HK-2 (cell line): ENCODE results near the gene CDK2AP2.
"Not testable (repeated sequence)": the region's sequence is repeated elsewhere in the genome, so short reads cannot be mapped to it uniquely, and the experiment has no call there.

Experiments
- DNase-seq: peaks from one replicate; pipeline ENCODE4 v3.0.0-alpha.2; 2018; ENCODE audit not compliant: unreplicated experiment

The CDK2AP2 gene, protein sequence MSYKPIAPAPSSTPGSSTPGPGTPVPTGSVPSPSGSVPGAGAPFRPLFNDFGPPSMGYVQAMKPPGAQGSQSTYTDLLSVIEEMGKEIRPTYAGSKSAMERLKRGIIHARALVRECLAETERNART

DNA sequence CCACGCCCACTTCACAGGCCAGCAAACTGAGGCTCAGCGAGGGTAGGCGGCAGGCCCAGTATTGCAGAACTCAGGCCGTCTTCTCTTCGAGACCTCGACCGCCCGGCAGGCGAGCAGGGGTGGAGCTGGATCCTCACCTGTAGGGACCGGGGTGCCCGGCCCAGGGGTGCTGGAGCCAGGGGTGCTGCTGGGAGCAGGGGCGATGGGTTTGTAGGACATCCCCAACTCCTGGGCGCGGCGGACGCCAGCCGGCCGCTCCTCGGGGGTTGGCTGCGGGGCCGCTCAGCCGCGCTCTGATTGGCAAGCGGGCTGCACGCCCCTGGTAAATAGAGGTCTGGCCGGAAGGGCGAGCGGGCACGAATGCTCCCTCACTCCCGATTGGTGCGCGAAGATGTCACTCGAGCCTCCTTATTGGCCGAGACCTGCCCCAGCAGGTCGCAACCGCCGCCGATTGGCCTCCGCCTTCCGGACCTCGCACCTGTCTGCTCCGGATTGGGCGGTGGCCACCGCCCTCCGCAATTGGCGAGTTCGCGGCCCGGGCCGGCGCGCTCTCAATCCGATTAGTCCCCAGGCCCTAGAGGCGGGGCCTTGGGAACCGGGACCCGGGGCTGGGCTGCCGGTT is at the start of gene CDK2AP2:
Gene CDK2AP2, minus strand, starts transcription at position 299 of the 622 bp plus-strand sequence. Its CDS starts 80 bp downstream, at position 219.
- peak; percentile 97 for DNase-seq

DNA sequence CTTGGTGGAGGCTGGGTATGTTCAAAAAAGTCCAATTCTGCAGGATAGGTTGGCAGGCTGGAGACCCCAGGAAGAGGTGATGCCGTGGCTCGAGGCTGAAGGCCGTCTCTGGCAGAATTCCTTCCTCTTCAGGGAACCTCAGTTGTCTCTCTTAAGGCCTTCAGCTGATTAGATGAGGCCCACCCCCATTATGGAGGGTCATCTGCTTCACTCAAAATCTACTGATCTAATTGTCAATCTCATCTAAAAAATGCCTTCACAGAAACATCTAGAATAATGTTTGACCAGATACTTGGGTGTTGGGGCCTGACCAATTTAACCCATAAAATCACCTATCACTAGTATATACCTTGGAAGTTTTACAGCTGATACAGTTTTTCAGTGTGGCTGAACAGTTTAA is 48.3 kb upstream of the CDK2AP2 start:
- no peak for DNase-seq

GRCh38 chr11:67551697-67552096 is 43.7 kb upstream of the CDK2AP2 start:
- DNase-seq, result not testable (repeated sequence)

- no peak for DNase-seq
Measured at GRCh38 chr11:67551127-67551526, 43.2 kb upstream of the CDK2AP2 start.

GRCh38 chr11:67548555-67549110 is 40.7 kb upstream of the CDK2AP2 start:
- DNase-seq, result no peak

- DNase-seq, result not testable (repeated sequence)
Measured at GRCh38 chr11:67548112-67548511, 40.1 kb upstream of the CDK2AP2 start.

GRCh38 chr11:67545280-67545679 is 37.3 kb upstream of the CDK2AP2 start:
- no peak for DNase-seq

- DNase-seq, result peak; percentile 44
Measured at GRCh38 chr11:67544616-67545242, 36.8 kb upstream of the CDK2AP2 start.

GRCh38 chr11:67543585-67543984 is 35.6 kb upstream of the CDK2AP2 start:
- no peak for DNase-seq

DNA sequence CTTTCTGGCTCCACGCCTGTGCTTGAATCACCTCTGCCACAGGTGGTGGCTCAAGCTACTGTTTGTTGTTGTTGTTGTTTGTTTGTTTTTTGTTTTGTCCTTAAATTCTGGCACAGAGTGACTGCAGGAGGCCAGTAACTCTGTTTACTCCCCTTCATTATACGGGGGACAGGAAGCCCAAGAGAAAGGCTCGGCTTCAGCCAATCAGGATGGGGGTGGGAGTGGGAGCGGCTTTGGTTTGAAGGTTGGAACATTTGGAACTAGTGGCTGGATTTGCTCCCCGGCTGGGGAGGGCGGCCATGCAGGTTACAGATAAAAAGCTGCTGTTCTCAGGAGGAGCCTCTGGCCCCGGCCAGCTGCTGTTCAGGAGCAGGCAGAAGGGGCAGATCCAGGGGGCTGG is 35.0 kb upstream of the CDK2AP2 start:
- DNase-seq, result no peak

DNA sequence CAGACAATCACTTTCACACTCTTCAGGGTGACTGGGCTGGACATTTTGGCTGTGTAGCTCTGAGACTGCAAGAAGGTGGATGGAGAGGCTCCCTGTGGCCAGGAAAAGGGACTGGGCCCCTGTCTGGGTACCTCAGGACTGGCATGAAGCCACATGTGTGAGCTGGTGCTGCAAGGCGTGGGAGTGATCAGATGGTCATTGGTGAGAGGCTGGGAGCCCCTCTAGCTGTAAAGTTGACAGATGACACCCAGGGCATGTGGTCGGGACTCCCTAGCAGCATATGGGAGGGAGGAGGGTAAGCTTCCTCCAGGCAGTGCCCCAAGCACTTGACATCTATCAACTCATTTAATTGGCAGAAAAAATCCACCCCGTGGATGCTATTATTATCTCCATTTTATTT is 34.2 kb upstream of the CDK2AP2 start:
- DNase-seq, result no peak

DNA sequence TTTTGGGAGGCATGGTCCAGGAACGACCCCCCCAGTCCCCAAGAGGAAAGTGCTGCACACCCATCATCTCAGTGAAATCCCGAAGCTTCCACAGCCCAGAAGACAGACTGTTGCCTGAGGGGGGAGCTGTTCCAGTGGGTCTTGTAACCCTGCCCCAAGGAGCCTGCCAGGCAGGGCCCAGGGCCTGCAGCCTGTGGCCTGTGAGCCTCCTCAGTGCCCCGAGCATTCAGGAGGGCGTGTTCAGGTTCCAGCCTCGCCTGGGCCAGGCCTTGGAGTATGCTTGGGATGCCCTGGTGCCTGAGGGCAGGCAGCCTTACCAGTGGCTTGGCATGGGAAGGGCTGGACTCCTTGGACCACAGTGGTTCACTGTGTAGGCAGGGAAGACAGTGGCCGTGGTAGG is 33.2 kb upstream of the CDK2AP2 start:
- no peak for DNase-seq

- DNase-seq, result no peak
Measured at GRCh38 chr11:67539550-67539949, 31.6 kb upstream of the CDK2AP2 start.

- no peak for DNase-seq
Measured at GRCh38 chr11:67538823-67539505, 31.0 kb upstream of the CDK2AP2 start.

- DNase-seq, result no peak
Measured at GRCh38 chr11:67538306-67538705, 30.3 kb upstream of the CDK2AP2 start.

DNA sequence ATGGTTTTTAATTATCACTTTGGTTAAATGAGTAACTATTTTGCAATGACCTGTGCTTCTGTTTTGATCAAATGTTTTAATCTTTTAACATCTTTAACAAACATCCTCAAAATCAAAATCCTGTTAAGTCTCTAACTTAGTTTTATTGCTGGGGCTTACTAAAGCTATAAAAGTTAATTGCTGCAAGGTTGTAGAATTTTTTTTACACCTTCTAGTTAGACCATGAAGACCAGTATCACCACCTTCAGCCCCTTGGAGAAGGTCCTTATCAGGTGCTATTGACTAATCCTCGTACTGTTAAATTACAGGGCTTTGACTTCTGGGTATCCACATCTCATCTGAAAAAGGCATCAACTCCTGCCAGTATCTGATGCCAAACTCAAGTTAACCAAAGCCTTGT is 27.6 kb upstream of the CDK2AP2 start:
- DNase-seq, result no peak

DNA sequence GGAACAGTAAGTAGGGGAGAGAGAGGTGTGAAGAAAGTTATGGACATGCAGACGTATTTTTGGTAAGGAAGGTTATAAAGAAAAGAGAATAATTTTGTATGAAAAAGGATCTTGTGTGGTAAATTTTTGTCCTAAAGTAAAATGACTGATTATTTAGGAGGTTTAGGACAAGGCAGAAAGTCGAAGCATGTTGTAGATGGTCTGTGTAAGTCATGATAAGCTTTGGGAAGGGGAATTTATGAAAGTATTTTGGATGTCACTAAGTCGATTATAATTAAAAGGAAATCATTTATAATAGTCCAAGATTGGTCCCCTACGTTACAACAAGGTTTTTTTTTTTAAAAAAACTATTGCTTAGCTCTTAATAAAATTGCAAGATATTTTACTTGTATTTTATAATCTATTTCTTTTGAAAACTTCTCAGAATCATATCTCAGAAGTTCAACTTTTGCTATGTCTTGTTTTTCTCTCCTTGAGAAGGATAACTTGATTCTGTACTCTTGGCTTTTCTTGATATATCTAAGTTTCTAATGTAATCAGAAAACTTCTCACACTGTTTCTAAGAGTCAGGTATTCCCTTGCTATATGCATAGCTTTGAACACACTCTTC is 26.2 kb upstream of the CDK2AP2 start:
- DNase-seq, result no peak

DNA sequence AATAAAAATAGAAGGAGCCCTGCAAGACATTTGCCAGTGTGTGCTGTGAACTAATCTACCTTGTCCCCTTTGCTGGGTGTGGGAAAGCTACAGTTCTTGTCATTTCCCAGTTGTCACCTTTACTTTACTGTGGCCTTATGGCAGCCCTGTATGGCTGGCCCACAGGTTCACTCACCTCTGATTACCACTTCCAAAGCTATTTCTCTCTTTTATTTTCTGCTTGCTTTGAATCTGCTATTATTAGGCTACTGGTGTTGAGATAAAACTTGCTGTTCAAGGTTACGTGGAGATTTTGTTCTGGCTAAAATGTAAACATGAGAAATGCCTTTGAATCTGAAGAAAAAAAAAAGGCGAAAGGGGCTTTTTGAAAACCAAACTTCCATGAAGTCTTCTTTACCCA is 24.9 kb upstream of the CDK2AP2 start:
- no peak for DNase-seq

- no peak for DNase-seq
Measured at GRCh38 chr11:67530282-67530592, 22.3 kb upstream of the CDK2AP2 start.

DNA sequence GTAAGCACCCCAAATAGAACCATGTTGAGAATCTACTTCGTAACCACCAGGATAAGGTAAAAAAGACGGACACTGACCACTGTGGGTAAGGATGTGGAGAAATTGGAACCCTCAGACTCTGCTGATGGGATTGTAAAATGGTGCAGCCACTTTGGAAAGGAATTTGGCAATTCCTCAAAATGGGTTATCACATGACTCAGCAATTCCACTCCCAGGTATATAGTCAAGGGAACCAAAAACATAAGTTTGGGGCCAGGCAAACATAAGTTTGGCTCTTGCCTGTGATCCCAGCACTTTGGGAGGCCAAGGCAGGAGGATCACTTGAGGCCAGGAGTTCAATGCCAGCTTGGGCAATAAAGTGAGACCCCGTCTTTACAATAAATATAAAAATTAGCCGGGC is 20.4 kb upstream of the CDK2AP2 start:
- no peak for DNase-seq

- DNase-seq, result no peak
Measured at GRCh38 chr11:67525275-67525976, 17.5 kb upstream of the CDK2AP2 start.

DNA sequence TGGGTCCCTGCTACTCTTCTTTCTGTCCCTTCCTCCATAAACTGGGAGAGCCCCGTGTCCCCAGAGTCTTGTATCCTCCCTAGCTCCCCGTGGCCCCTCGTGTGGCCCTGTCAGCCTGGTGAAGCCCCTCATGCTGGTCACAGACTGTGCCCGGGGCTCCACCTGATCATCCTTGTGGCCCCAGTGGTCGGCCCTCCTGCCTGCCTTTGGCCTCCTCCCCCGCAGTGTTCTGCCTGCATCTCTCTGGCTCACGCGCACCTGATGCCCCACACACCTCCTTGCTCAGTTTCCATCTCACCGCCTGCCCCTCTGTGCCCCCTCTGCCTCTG is 16.5 kb upstream of the CDK2AP2 start:
- DNase-seq, result no peak
